Kidney capillary endothelial cell (primary cell): ENCODE results near the gene RCOR2.
A peak's percentile ranks its signal among the peaks of the same experiment; 100 is the strongest.
"Not testable (repeated sequence)": the region's sequence is repeated elsewhere in the genome, so short reads cannot be mapped to it uniquely, and the experiment has no call there.

ENCODE experiments used
- DNase-seq: peaks from one replicate; pipeline ENCODE4 v3.0.0-alpha.2; 2018; ENCODE audit warnings: low spot score

Gene RCOR2

DNA sequence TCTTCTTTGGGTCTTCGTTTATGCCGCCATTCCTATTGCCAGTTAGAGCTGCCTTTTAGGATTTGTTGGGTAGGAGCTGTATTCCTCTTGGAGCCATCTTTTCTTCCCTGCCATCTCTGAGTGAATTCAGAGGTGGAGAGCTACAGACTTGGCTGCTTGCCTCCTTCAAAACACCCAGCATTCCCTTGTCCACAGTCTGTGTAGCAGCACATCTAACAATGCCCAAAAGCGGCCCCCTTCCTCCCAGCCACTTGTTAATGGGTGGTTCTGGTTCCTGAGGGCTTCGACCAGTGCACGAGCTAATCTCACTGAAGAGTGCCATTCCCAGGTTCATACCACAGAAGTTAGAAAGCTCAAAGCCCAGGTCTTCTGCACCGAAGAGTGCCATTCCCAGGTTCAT, 40.3 kb downstream of the RCOR2 start:
- DNase-seq = no peak

GRCh38 chr11:63875506-63876065, 41.4 kb downstream of the RCOR2 start:
- DNase-seq = no peak

- no peak for DNase-seq
These were observed 42.5 kb downstream of the RCOR2 start for GRCh38 chr11:63874511-63874910.

- DNase-seq = no peak
These were observed 43.7 kb downstream of the RCOR2 start for GRCh38 chr11:63873311-63873710.

- DNase-seq = no peak
These were observed 44.2 kb downstream of the RCOR2 start for GRCh38 chr11:63872800-63873197.

DNA sequence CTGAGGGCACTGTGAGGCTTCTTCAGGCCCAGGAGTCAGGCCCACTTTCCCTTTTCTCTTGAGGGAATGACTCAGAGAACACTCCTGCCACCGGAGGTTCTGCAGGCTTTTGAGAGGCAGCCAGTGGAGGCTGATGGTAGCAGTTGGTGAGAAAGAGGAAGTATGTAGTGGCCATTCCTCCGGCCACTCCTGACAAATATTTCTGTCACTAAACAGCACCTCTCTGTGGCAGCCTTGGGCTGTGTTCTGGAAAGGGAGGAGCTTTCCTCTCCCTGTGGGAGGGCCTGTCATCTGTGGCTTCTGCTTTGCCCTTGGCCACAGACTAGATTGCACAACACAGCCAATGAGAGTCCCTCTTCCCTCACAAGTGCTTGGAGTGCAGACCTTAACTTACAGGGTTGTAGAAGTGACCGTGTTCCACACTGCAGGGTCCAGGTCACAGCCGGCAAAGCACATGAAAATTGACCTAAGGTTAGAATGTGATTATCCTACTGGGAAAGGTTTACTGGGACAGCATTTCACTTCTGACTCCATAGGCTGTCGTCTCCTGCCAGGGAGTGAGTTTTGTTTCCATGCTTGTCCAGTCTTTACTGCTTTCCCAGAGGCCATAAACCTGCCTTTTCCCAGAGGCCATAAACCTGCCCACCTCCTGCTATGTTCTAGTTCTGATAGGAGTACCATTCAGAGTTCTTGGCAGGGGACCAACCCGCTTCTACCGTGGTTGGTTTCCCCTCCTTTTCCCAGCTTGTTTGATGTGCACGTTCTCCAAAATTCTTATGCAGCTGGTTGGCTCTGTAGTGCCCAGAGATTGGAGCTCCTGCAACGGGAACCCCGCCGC, 44.8 kb downstream of the RCOR2 start:
- peak; percentile 93 for DNase-seq

DNA sequence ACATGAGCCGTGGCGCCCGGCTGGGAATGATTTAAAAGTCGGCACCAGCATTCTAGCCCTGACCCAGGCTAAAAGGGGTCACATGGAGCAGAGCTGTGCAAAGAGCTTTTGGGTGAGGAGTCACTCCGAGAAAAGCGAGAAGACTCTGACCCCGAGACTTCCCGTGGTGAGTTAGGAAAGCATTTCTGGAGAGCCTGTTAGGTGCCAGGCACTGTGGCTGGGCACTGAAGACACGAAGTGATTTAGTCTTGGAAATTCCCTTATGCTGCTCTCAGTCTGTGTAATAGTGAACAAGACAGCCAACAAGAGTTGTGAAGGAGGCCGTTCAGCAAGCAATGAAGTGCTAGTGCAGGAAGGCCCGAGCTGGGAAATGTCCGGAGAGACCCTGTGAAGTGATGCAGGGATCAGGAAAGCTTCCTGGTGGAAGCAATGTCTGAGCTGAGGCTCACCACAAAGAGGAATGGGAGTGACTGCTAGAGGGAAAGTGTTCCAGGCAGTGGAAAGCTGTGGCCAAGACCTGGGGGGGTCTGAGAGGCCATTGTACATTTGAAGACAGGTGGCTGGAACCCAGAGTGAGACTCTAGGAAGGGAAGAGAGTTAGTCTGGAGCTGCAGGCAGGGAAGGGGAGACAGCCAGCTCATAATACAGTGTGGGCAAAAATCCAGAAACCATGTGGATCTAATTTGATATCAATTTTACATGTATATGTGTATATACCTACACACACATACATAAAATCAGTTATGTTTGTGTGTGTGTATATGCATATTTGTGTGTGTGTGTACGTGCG, 46.4 kb downstream of the RCOR2 start:
- no peak for DNase-seq

DNA sequence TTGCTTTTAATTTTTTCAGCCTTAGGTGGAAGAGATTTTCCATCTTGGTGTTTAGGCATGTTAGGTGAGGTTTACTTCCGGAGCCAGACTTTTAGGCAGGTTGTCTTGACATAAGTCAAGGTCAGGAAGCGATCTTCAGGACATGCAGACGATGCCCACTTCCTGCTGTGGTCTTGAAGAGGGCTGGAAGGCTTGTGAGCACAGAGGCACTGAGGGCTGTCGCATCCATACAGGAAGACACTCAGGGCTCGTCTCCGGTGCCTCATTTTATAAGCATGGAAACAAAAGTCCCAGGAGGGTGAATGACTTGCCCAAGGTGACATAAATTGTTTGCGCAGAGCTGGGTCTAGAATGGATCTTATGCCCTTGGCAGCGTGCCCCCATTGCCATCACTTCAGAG, 47.3 kb downstream of the RCOR2 start:
- peak; percentile 30 for DNase-seq

DNA sequence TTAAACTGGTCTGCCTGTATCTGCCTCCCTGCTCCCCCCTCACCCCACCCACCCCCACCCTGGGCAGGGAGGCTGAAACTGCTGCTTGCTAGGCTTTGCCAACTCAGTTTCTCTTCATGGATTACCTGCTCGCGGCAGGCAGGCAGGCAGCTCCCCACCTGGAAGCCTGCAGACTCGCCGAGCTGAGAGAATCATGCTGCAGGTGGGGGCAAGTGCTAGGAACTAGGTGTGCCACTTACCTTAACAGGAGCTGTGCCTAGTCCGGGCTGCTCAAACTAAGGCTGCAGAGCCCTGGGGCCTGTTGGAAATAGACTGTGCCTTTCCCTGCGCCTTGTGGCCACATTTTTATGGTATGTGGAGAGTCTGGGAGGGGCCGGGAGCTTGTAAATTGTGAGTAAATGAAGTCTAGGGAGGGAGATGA, 47.8 kb downstream of the RCOR2 start:
- DNase-seq = no peak

- DNase-seq = no peak
These were observed 48.4 kb downstream of the RCOR2 start for GRCh38 chr11:63868399-63869064.

GRCh38 chr11:63867511-63867910, 49.5 kb downstream of the RCOR2 start:
- no peak for DNase-seq

- DNase-seq = no peak
These were observed 50.8 kb downstream of the RCOR2 start for GRCh38 chr11:63866211-63866610.

DNA sequence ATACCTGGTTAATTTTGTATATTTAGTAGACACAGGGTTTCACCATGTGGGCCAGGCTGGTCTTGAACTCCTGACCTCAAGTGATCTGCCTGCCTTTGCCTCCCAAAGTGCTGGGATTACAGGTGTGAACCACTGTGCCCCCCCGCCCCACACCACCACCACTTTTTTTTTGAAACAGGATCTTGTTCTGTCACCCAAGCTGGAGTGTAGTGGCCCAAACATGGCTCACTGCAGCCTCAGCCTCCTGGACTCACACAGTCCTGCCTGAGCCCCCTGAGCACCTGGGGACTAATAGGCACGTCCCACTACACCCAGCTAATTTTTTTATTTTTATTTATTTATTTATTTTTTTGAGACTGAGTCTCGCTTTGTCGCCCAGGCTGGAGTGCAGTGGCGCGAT, 53.3 kb downstream of the RCOR2 start:
- not testable (repeated sequence) for DNase-seq

- DNase-seq = no peak
These were observed 54.0 kb downstream of the RCOR2 start for GRCh38 chr11:63862923-63863322.
